Iris pigment epithelial cell (primary cell): ENCODE results near the gene HGF.
A peak's percentile ranks its signal among the peaks of the same experiment; 100 is the strongest.

Experiments
- DNase-seq: peaks from one replicate; pipeline ENCODE4 v3.0.0-alpha.2; 2011; ENCODE audit warnings: low read depth

HGF gene

DNA sequence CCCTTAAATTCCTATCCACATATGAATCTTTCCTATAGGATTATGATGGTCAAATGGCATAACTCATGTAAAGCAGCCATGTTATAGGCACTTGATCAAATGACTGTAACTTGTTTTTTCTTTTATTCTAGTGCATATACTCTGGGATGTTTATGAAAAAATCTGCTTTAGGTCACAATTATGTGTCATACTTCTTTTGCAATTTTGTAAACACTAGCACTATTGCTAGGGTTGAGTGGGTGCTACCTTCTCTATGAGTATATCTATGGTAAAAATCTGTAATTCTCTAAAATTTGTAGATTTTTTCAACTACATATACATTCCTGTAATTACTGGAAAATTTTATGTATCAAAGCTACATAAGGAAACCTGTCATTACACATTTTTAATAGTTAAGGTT is 50.0 kb downstream of the HGF start:
- DNase-seq, result peak; percentile 60

DNA sequence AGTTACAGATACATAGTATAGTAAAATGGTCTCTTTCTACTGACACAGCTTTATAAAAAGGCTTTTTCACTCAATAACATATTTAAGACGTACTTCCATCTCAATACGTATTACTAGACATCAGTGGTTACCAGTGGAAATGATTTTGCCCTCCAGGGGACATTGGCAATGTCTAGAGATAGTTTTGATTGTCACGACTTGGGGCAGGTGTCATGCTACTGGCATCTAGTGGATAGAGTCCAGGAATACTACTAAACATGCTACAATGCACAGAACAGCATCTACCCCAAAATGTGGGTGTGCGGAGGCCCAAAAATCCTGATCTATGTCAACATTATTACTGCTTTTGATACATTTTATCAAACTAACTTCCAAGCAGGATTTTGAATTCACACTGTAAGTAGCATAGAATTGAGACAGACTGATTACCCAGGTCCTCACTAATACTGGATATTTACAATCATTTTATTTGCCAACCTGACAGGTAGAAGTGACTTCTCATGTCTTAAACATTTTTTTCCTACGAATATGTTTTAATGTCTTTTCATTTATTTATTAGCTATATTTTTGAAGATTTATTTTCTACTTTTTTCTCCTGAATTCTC is 53.8 kb downstream of the HGF start:
- DNase-seq, result peak; percentile 58

DNA sequence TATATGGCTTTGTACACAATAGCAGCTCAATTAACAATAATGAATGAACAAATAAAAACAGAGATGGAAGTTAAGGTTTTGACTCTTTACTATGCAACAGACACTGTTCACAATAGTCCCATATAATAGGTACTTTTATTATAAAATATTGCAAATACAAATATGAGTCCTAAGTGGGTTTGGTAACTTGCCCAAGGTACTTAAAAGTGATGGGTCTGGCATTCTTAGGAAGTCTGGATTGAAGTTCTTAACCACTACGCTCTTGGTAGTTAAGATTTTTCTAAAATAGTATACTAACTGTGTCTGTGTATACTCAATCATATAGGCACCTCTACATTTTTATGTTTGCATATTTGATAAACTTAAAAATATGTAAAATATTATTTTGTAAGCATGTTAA is 55.5 kb downstream of the HGF start:
- no peak for DNase-seq

DNA sequence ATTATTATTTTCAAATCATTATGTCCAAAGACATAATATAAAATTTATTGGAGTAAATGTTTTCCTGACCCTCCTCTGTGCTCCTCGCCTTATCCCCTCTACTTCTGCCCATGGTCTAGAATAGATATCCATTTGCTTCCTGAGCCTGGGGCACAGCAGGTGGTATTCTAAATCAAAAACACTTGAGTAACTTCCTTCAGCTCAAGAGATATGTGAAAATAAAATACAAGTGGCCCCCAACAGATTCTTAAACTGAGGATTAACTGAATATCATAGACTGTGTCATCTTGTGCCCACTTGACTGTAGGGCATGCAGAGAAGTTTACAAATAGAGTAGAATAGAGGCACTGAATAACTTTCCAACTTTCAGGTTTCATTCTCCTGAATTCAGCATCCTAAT is 59.1 kb downstream of the HGF start:
- DNase-seq, result no peak

DNA sequence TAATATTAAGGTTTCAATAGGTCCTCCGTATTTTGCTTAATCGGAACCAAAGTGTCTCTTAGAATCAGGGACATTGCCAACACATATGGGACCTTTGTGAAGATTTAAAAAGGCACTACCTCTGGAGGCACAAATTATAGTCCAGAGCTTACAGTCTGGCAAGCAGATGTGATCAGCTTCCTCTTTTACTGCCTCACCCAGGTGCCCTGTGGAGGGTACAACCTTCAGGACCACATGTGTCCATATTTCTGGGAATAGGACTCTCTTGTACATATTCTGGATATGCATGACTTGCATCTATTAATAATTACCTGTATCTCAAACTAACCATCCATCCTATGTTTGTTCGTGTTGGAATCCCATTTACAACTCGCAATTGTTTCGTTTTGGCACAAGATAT is 60.0 kb downstream of the HGF start:
- DNase-seq, result no peak

DNA sequence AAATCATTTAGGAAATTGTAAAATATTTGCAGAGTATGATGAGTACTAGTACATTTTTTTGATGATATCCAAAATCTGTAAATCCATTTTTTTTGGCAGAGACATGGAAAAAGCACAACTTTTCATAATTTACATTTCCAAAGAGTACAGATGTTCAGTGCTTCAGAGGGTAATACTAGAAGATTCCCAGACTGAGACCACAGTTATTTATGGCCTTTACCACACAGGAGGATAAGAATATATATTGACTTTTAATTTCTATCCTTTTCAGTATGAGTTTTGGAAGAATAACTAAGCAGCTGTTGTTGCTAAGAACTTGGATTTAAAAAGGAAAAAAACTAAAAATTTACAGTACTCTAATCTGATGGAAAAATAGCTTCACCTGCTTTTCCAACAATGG is 61.9 kb downstream of the HGF start:
- DNase-seq, result no peak

DNA sequence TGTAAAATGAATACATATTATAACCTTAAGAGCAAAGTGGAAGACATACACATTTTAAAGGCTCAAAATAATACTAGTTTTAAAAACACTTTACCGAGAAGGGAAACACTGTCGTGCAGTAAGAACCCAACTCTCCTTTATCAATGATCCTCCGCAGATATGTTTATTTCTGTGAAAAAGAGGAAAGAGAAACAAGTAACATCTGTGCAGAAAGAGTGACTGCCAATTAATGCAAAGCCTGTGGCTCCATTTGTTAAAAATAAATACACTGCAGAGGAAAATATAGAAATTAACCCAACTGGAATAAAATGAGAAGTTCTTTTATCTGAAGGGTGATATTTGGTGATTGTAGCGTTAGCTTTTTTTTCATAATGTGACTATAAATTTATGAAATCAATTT is 62.7 kb downstream of the HGF start:
- DNase-seq, result no peak

DNA sequence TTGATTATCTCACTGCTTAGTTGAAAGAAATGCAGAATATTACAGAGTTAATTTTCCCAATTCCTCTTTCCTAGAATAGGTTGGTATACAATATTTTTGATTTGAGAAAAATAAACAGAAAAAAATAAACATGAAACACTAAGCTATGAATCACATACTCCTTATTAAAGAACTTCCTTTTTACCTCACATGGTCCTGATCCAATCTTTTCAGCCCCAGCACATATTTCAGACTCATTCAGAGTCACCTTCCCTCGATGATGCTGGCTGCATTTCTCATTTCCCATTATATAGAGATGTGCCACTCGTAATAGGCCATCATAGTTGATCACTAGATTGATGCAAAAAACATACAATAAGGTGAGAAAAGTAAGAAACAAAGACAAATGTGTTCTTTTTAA is 64.6 kb downstream of the HGF start:
- DNase-seq, result no peak

DNA sequence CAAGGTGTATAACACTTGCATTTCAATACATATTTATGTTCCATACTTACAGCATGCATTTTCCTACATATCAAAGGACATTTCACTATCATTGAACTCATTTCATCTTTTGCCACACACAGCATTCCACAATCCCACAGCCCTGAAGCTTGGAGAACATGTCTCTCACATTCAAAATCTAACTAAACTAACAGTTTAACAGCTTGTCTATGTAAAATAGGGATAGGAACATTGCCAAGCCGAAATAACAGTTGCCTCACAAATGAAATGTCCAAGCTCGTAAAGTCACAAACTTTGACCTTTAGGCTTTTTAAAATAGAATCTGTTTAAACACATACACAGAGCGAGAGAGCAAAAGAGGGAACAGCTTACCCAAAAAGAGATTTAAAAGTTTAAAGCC is 65.3 kb downstream of the HGF start:
- DNase-seq, result no peak

DNA sequence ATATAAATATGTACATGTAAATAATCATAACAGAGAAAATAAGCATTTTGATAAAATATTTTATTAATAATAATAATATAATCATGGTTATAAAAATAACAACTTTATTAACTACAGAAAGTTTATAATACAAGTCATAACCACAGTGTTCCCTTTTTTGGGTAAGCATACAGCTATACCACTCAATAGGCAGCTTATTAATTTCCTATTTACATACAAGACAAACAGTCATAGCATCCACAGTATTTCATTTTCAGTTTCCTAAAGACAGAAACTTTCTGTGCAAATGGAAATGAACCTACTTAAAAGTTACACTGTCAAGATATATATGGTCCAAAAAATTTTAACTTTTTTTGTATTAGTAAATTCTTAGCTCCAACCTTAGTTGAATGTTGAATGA is 70.9 kb downstream of the HGF start:
- DNase-seq, result no peak

DNA sequence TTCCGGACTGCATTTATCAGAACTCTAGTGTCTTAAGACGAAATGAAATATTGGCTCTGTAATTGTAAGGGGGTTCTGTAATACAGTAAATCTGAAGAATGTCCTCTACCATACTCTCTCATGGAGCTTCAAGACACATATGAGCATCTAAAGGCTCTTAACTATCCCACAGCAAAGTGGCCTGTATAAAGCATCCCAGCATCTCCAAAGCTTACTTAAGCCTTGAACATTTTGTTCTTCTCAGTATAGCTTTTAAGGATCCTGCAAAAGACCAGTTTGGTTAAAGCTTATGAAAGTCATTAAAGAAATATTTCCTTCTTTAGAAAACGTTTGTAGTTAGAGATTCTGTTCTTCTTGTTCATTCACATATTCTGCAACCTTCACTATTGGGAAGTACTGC is 75.1 kb downstream of the HGF start:
- peak; percentile 36 for DNase-seq

DNA sequence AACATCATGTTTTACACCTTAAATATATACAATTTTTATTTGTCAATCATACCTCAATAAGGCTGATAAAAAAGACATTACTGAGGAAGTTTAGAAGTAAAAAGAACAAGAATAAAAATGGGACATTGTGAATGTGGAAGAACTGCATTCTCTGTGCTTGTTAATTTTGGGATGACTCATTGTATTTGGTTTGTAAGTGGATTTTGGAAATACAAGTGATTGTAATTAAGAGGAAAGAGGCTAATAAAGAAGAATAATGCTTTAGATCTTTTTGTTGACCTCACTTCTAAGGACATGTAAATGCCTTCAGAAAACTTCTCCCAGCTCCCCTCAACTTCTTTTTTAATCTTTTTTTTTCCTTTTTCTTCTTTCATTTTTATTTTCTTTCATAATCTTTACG is 76.0 kb downstream of the HGF start:
- no peak for DNase-seq

DNA sequence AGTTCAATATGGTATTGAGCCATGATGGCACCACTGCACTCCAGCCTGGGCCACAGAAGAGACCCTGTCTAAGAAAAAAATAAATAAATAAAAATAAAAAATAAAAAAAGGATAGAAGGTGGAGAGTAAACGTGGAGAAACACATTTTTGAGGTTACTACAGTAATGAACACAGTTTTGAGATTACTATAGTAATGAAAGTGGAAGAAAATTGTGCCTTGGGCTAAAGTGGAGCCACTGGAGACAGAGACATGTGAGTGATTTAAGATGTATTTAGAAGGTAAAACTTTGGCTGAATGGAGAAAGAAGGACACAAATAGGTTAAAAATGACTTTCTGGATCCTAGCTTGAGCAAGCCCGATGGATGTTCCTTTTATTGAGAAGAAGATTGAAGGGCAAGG is 76.8 kb downstream of the HGF start:
- no peak for DNase-seq

DNA sequence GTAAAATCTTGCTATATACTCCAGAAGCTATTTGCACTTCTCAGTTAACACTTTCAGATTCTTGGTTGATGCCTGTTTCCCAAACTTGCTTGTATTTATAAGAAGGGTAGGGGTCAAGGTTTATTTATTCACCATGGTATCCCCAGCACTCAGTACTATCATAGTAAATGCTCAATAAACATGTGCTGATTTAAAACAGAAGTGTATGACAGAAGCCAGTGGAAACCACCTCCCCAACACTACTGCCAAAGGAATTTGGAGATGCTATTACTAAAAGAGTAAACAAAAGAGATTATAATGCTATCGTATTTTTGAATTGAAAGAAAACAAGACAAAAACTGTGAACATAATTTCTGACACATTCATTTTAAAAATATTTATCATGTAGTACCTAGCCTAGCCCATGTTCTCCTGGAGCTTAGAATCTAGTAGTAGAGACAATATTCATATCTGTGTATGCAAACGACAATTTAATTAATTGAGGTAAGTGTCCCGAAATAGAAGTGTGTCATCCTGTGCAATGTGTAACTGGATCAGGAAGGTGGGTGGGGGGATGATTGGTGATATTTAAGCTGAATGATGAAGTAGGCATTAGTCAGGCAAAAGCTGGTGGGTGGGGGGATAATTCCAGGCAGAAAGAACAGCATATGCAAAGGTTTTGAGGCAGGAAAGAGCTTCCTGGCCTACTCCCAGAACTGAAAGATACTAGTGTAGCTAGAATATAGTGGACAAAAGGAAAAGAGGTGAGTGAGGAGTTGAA is 77.5 kb downstream of the HGF start:
- DNase-seq, result peak; percentile 75

DNA sequence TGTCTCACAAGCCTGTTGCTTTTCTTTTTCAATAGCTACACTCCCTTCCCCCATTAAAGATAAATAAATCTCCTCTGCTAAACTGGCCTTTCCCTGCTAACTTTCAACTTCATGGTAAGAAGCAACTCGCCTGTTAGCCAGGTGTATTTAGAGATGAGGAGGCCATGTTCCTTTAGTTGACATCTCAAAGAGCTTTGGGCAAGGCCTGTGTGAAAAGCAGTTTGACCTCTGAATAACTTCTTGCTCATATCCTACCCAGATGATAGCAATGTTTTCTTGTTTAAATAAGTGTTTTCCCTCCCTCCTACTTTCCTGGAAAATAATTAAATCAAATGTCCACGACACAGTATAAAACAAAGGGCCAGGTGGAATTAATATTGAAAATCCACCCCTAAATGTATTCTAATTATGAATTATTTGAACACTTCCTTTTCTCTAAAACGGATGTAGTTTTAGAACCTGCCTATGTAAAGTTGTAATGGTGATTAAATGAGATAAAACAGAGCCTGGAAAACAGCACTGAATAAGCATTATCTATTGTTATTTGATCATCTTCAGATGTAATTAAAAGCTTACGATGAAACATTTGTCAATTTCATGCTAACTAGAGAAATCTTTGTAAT is 78.5 kb downstream of the HGF start:
- peak; percentile 63 for DNase-seq

DNA sequence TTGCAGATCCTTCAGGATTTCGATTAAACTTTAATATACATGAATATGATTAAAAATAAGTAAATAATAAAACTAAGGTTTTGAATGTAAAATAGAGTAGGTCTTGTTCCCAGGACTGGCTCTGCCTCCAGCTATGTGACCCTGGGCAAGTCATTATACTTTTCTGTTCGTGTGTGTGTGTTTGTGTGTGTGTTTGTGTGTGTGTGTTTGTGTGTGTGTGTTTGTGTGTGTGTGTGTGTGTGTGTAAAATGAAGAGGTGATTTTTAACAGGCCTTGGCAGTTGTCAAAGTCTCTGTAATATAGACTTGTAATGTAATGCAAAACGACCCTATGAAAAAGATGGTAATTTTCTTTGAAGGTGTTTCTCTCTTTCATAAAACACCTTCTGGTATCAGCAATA is 79.2 kb downstream of the HGF start:
- no peak for DNase-seq

DNA sequence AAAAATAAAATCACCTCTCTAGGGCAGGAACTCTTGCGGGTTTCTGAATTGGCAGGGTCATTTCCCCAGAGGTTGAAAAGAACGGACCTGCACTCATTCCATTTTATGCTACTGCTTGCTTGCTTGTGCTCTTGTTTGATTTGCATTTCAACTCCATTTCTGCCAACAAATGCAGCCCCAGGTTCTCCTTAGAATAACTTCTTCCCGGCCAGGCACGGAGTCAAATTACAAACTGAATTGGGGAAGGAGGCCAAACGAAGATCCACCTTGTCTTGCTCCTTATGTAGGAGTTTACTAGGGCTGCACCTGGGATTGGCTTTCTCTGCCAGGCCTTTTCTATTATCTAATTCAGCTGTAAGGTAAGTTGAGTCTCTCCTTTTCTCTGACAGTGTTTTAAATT is 79.6 kb downstream of the HGF start:
- peak; percentile 48 for DNase-seq

DNA sequence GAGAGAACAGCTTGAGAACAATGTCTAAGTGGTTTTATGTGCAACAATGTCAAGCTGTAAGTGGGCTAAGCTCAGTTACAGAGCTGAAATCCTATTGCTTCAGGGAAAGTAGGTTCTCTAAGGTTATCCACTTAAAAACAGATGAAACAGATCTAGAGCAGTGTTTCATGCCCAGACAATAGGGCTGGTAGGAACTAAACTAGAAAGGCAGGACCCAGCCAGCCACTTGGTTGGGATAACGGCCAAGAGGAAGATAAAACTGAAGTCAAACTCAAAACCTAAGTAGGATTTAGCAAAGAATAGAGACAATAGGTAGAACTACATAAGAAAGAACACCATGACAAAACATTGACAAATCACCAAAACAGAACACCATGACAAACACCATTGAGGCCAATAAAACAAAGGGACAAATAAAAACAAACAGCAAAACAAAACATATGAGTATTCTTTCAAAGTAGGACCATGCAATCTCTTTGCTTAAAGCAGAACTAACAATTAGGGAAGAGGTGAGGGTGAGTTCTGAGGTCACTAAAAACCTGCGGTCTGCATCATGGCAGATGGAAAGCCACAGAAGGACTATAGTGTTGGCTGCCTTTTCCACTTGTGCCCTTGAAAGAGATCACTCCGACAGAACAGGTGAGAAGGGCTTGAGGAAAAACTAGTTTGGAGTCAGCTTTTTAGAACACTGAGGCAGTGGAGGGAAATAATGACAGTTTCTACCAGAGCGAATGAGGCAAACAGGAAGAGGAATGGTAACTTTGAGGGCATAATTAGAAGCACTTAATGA is 81.0 kb downstream of the HGF start:
- no peak for DNase-seq

DNA sequence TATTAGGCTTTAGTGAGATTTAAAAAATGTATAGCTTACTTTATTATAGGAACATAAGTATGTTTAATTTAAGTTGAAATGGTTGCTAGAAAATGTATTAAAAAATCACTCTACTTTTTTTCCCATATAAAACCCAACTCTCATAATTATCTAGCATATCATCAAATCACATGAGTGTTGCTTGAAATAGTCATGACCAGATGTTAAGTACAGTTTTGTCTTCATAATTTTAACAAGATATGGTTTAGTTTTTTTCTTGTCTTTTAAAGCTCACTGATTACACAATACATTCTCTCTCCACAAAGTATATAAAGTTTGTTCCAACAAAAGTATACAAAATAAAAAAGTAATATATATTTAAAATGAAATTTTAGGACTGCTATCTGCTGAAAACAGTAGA is 82.8 kb downstream of the HGF start:
- no peak for DNase-seq

DNA sequence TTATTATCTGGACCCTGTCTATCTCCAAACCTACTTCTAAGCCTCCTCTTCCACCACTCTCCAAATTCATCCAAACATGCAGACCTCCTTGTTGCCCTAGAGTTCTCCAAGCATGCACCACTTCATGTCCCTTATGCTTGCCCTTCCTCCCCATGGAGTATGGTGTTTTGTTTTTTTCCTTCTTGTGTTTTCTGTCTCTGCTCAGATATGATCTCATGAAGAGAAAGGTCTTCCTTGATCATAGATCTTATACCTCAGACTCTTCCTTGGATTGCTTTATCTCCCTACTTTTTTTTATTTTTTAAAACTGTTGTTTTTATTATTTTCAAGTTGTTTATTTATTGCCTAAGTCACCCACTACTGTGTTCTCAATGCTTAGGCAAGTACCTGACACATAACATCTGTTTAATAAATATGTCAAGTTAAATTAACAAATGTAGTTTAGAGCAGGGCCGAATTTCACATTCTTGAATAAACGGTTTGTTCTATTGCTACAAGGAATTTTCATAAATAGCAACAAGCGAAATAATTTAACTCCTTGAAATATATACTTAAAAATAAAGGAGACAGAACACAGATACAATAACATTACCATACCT is 84.5 kb downstream of the HGF start:
- DNase-seq, result no peak

DNA sequence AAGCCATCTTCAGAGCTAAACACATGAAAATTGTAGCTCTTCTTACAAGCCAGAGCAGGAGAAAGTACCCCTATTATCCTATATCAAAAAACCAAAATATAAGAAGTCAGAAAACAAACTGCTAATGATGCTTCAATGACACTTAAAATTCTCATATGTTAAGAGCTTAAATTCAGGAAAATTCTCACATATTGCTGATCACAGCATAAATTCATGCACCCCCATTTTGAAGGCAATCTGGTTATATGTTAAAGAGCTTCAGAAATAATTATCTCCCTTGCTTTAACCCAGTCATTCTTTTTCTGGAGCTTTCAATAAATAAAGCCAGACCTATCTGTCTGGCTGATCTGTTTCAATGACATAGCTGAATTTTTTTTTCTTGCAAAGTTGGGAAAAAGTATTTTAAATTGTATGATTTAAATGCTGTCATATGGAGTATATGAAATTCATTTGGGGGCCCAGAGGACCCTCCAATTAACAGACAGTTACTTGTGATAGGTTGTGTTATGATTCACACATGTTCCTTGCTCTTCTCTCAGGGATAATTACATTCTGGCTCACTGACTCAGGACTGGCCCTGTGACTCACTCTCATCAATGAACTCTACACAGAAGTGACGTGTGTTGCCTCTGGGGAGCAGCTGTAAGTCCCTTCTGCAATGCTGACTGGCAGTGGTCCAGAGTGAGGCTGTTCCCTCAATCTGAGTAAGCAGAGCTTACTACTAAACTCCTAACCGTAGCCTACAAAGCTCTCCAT is 85.2 kb downstream of the HGF start:
- peak; percentile 100 for DNase-seq

DNA sequence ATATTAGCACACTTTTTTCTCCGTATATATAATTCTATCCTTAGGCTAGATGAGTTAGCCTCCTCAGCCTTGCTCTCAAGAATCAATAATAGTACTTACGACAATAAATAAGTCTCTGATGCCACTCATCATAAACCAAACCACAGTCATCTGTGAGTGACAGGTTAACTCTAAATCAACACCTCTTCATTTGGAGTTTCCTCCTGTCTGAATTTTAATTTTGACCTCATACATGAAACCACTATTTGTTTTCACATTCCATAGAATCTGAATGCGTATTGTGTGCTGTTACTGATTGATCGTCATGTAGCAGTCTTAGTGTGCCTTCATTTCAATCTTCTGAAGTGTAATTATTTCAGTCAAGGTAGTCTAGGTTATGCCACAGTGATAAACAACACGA is 85.8 kb downstream of the HGF start:
- no peak for DNase-seq
